Endothelial cell of umbilical vein (primary cell): ENCODE data around the gene TBX21. TPM values are rescaled to one million over a fixed set of nuclear protein-coding genes. Genes with fewer than 3 reads are reported as not detected.

ENCODE experiments used
- BruUV-seq: library from RNA; stranded (reverse); fragments of 400-500 nt; replicated peaks from 2 replicates; lab custom pipeline; 2021; lab: Mats Ljungman, UMichigan
- CTCF ChIA-PET: fragments of 300-600, 350-600 bp; sonication (Branson Sonifier 250); formaldehyde crosslinking; loops from one replicate; lab custom pipeline; 2021; ENCODE audit warnings: antibody characterized with exemption, inconsistent platforms; lab: Charles Lee
- POLR2A ChIA-PET: fragments of 300-600, 350-600 bp; sonication (Branson Sonifier 250); formaldehyde crosslinking; loops from one replicate; lab custom pipeline; 2021; ENCODE audit warnings: antibody characterized with exemption, inconsistent platforms; lab: Charles Lee
- DNase-seq: peaks from one replicate; pipeline ENCODE4 v3.0.0-alpha.2; 2011; ENCODE audit warnings: low read depth, low spot score
- FAIRE-seq: peaks from 2 replicates; lab custom pipeline; 2011; peaks lifted over from hg19 to GRCh38; lab: Jason Lieb, UNC
- H2AFZ ChIP-seq: 2 replicates; pipeline ENCODE4 v1.6.0; 2012; ENCODE audit warnings: low read depth, low read length, control low read depth, inconsistent platforms
- H3K27ac ChIP-seq: 2 replicates; pipeline ENCODE4 v1.5.1; 2011; ENCODE audit warnings: low read depth, mild to moderate bottlenecking, control low read depth, low read length, moderate library complexity; ENCODE audit not compliant: insufficient read depth
- H3K27me3 ChIP-seq, 2 experiments: 2 replicates each; pipeline versions ENCODE4 v1.6.0 to v1.6.1; 2011; ENCODE audit warnings: low read length in 2 of 2, mixed read lengths in 1 of 2; ENCODE audit not compliant: control insufficient read depth in 2 of 2, insufficient read depth in 2 of 2
- H3K36me3 ChIP-seq, 2 experiments: 2 replicates in 1 of 2; 3 replicates in 1 of 2; pipeline ENCODE4 v1.5.1; 2011; ENCODE audit warnings: low read length in 2 of 2, mild to moderate bottlenecking in 1 of 2, moderate library complexity in 1 of 2; ENCODE audit not compliant: control insufficient read depth in 2 of 2, insufficient read depth in 2 of 2; ENCODE audit errors: extremely low read depth in 1 of 2
- H3K4me1 ChIP-seq: 3 replicates; pipeline ENCODE4 v1.5.1; 2011; ENCODE audit warnings: mild to moderate bottlenecking, low read length; ENCODE audit not compliant: control insufficient read depth, insufficient read depth; ENCODE audit errors: extremely low read depth
- H3K4me2 ChIP-seq: 2 replicates; pipeline ENCODE4 v1.6.1; 2011; ENCODE audit warnings: low read length, control low read depth, mixed read lengths; ENCODE audit not compliant: insufficient read depth
- H3K4me3 ChIP-seq, 3 experiments: fragments of 200-600 bp in 1 of 3; sonication (generic), shearing (Covaris generic) in 1 of 3; replicated peaks in 1 of 3; 2 replicates each; pipeline ENCODE4 v1.5.1; 2011 to 2016; ENCODE audit warnings: control low read depth in 3 of 3, low read length in 3 of 3, mild to moderate bottlenecking in 2 of 3, inconsistent platforms in 1 of 3, low read depth in 1 of 3, moderate library complexity in 1 of 3; ENCODE audit not compliant: insufficient read depth in 1 of 3
- H3K79me2 ChIP-seq: 2 replicates; pipeline ENCODE4 v1.6.0; 2012; ENCODE audit warnings: low read length, inconsistent platforms; ENCODE audit not compliant: control insufficient read depth, insufficient read depth
- H3K9ac ChIP-seq: replicated peaks from 2 replicates; pipeline ENCODE3; 2011; ENCODE audit warnings: low read length, control low read depth; ENCODE audit not compliant: insufficient read depth; ENCODE audit errors: extremely low read depth
- H3K9me1 ChIP-seq: replicated peaks from 3 replicates; pipeline ENCODE4 v1.6.0; 2011; ENCODE audit warnings: mild to moderate bottlenecking, low read length; ENCODE audit not compliant: control insufficient read depth, insufficient read depth; ENCODE audit errors: extremely low read depth
- H3K9me3 ChIP-seq: replicated peaks from 2 replicates; pipeline ENCODE4 v1.5.1; 2012; ENCODE audit warnings: low read length, inconsistent platforms; ENCODE audit not compliant: control insufficient read depth, insufficient read depth
- H4K20me1 ChIP-seq: replicated peaks from 2 replicates; pipeline ENCODE3; 2011; ENCODE audit warnings: mild to moderate bottlenecking, low read length; ENCODE audit not compliant: control insufficient read depth, insufficient read depth; ENCODE audit errors: extremely low read depth
- EZH2 ChIP-seq: IDR thresholded peaks from 2 replicates; pipeline ENCODE4 v1.6.1; 2012; ENCODE audit warnings: borderline replicate concordance, low read depth, mild to moderate bottlenecking, moderate library complexity, low read length, inconsistent platforms; ENCODE audit not compliant: severe bottlenecking
- FOS ChIP-seq: IDR thresholded peaks from 2 replicates; pipeline ENCODE4 v1.6.1; 2011; ENCODE audit warnings: mild to moderate bottlenecking, low read length, moderate library complexity, borderline replicate concordance; ENCODE audit not compliant: insufficient read depth
- JUN ChIP-seq: IDR thresholded peaks from 2 replicates; pipeline ENCODE4 v1.6.1; 2011; ENCODE audit warnings: borderline replicate concordance, low read depth; ENCODE audit not compliant: insufficient read length, insufficient read depth
- MYC ChIP-seq: IDR thresholded peaks from one replicate; pipeline ENCODE4 v1.6.1; 2011; ENCODE audit warnings: mild to moderate bottlenecking, low read depth, low read length
- POLR2AphosphoS5 ChIP-seq: IDR thresholded peaks from 2 replicates; pipeline ENCODE4 v1.6.1; 2012; ENCODE audit warnings: low read depth, mild to moderate bottlenecking, control low read depth, low read length, moderate library complexity; ENCODE audit not compliant: insufficient read depth
- dilution Hi-C: fragments of 300-500 bp; cut with MboI; formaldehyde crosslinking; loops from one replicate; pipeline ENCODE4 v1.15.0; 2019; ENCODE audit warnings: low sequenced_read_pairs; ENCODE audit not compliant: extremely low pct_ligation_motif_present
- intact Hi-C: fragments of 100-400 bp; cut with micrococcal nuclease; formaldehyde crosslinking; loops from one replicate; pipeline ENCODE4 v1.10.0; 2022
- polyA plus RNA-seq, 4 experiments: library from polyadenylated mRNA; depleted of rRNA in 3 of 4; stranded (reverse) in 3 of 4; unstranded in 1 of 4; fragments of >200 nt; gene quantifications; 2 replicates each; pipeline versions ENCODE4 v1.2.1 to v1.2.3, GENCODE V29; 2011 to 2012; ENCODE audit warnings: missing spikeins in 1 of 4
- total RNA-seq: library from RNA; stranded (reverse); gene quantifications from 2 replicates; pipeline ENCODE4 v1.2.3, GENCODE V29; 2021

Gene TBX21
- total and polyA plus RNA-seq, 2 donors (not counting 3 experiments of a cell fraction or from before 2014, with no cell fraction given) = not detected

GRCh38 chr17:47693731-47694580 lies 39.1 kb upstream of the TBX21 start, which contains the start of gene TBKBP1:
TBKBP1 (plus strand) TSS chr17:47694161; CDS start chr17:47696113, 1,952 bp downstream.
- dilution Hi-C loops (no loop called here), intact Hi-C loops (no loop called here)
- CTCF ChIA-PET = interaction anchor here (0.9 to 2.2 kb wide), 3 partner anchors 13 to 96 kb away, joined by 3 to 7 read pairs (median 3); no protein-coding TSS in a partner anchor
- H3K4me2 ChIP-seq = peak within 1 kb of the TSS; percentile 77
- FAIRE-seq = no peak
- peak within 1 kb of the TSS; percentile 56 for H3K27ac ChIP-seq
- peak within 1 kb of the TSS; percentile 29 for H2AFZ ChIP-seq
- peak within 1 kb of the TSS; percentile 53 to 81 (median 58) for H3K4me3 ChIP-seq
- no TSS peak for BruUV-seq
- H3K79me2 ChIP-seq = no peaks in the 10 kb centered on the region
- no peaks in the 10 kb centered on the region for H3K9me3 ChIP-seq
- H3K9me1 ChIP-seq = no peaks in the 10 kb centered on the region
- TF ChIP-seq POLR2AphosphoS5 = peak; percentile 17
- no peak for TF ChIP-seq MYC
- no peak for TF ChIP-seq FOS
- TF ChIP-seq JUN = no peak
- TF ChIP-seq EZH2 = no peak
- POLR2A ChIA-PET = interaction anchor here (0.6 kb wide), 1 partner anchor 169 kb away, joined by 3 read pairs; no protein-coding TSS in a partner anchor
- H3K27me3 ChIP-seq = no peaks in the 10 kb centered on the region
- H4K20me1 ChIP-seq = no peaks in the 10 kb centered on the region
- peaks cover 32% of the 10 kb centered on the region for H3K4me1 ChIP-seq
- H3K36me3 ChIP-seq = peaks cover 0 to 7% of the 10 kb centered on the region in 2 experiments
- DNase-seq = peak; percentile 50
- H3K9ac ChIP-seq = peak within 1 kb of the TSS; percentile 62
